H1 (cell line): ENCODE data around the gene OR10R2.

ENCODE experiments used
- YY1 ChIP-seq: IDR thresholded peaks from 2 replicates; pipeline ENCODE4 v1.6.1; 2011; ENCODE audit warnings: low read depth, mild to moderate bottlenecking, low read length
- TF ChIP-seq, protein P1 (sequence below): IDR thresholded peaks from 2 replicates; pipeline ENCODE4 v1.6.1; 2012; ENCODE audit warnings: inconsistent platforms
- TF ChIP-seq, protein P2 (sequence below), 3 experiments: IDR thresholded peaks; 1 replicate in 2 of 3; 2 replicates in 1 of 3; pipeline versions ENCODE4 v1.5.1 to v1.6.1; 2011; ENCODE audit warnings: low read length in 3 of 3, mild to moderate bottlenecking in 3 of 3, inconsistent platforms in 2 of 3, low read depth in 1 of 3, moderate library complexity in 1 of 3; ENCODE audit not compliant: insufficient read depth in 1 of 3; ENCODE audit errors: control extremely low read depth in 1 of 3

GRCh38 chr1:158507511-158507910 is 35.5 kb downstream of the OR10R2 start:
- TF ChIP-seq, protein P1, sequence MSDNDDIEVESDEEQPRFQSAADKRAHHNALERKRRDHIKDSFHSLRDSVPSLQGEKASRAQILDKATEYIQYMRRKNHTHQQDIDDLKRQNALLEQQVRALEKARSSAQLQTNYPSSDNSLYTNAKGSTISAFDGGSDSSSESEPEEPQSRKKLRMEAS: no peak
- TF ChIP-seq, protein P2, sequence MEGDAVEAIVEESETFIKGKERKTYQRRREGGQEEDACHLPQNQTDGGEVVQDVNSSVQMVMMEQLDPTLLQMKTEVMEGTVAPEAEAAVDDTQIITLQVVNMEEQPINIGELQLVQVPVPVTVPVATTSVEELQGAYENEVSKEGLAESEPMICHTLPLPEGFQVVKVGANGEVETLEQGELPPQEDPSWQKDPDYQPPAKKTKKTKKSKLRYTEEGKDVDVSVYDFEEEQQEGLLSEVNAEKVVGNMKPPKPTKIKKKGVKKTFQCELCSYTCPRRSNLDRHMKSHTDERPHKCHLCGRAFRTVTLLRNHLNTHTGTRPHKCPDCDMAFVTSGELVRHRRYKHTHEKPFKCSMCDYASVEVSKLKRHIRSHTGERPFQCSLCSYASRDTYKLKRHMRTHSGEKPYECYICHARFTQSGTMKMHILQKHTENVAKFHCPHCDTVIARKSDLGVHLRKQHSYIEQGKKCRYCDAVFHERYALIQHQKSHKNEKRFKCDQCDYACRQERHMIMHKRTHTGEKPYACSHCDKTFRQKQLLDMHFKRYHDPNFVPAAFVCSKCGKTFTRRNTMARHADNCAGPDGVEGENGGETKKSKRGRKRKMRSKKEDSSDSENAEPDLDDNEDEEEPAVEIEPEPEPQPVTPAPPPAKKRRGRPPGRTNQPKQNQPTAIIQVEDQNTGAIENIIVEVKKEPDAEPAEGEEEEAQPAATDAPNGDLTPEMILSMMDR (IDR thresholded peaks at IDR 0.05; ENCODE audit: control extremely low read depth in 1 of 3, insufficient read depth in 1 of 3, low read depth in 1 of 3, low read length in 3 of 3): no peak
- TF ChIP-seq YY1: no peak
